NCI-H748 treated with DMSO at 0.1 percent for 48 hours (cell line): ENCODE measurements around the gene DDX5.
A peak's percentile ranks its signal among the peaks of the same experiment; 100 is the strongest.

Experiments used
- DNase-seq: peaks from one replicate; lab custom pipeline; 2025; lab: John Stamatoyannopoulos, UW

Gene DDX5

GRCh38 chr17:64506201-64506575, at the start of gene DDX5:
TSS of gene DDX5 (minus strand) at chr17:64506289. CDS start at chr17:64506119, 170 bp downstream.
- peak; percentile 95 for DNase-seq

GRCh38 chr17:64555281-64555680, 49.2 kb upstream of the DDX5 start:
- DNase-seq = no peak

GRCh38 chr17:64554028-64554637, 48.0 kb upstream of the DDX5 start:
- no peak for DNase-seq

- DNase-seq = no peak
Measured at GRCh38 chr17:64551461-64551860, 45.4 kb upstream of the DDX5 start.

- DNase-seq = no peak
Measured at GRCh38 chr17:64547319-64547718, 41.2 kb upstream of the DDX5 start.

GRCh38 chr17:64546716-64547115, 40.6 kb upstream of the DDX5 start:
- DNase-seq = no peak

GRCh38 chr17:64544742-64545141, 38.7 kb upstream of the DDX5 start:
- DNase-seq = no peak

GRCh38 chr17:64540118-64540776, 34.2 kb upstream of the DDX5 start:
- no peak for DNase-seq

GRCh38 chr17:64538508-64539130, 32.5 kb upstream of the DDX5 start:
- no peak for DNase-seq

- no peak for DNase-seq
Measured at GRCh38 chr17:64537488-64537887, 31.4 kb upstream of the DDX5 start.

- no peak for DNase-seq
Measured at GRCh38 chr17:64536913-64537312, 30.8 kb upstream of the DDX5 start.

- DNase-seq = no peak
Measured at GRCh38 chr17:64535357-64535756, 29.3 kb upstream of the DDX5 start.

- no peak for DNase-seq
Measured at GRCh38 chr17:64534187-64534586, 28.1 kb upstream of the DDX5 start.

GRCh38 chr17:64533784-64534183, 27.7 kb upstream of the DDX5 start:
- no peak for DNase-seq

- no peak for DNase-seq
Measured at GRCh38 chr17:64532409-64532808, 26.3 kb upstream of the DDX5 start.

- DNase-seq = no peak
Measured at GRCh38 chr17:64531955-64532371, 25.9 kb upstream of the DDX5 start.

- no peak for DNase-seq
Measured at GRCh38 chr17:64529221-64529620, 23.1 kb upstream of the DDX5 start.

GRCh38 chr17:64527914-64528313, 21.8 kb upstream of the DDX5 start:
- no peak for DNase-seq

- DNase-seq = no peak
Measured at GRCh38 chr17:64520359-64520758, 14.3 kb upstream of the DDX5 start.

- DNase-seq = no peak
Measured at GRCh38 chr17:64519601-64520000, 13.5 kb upstream of the DDX5 start.

- no peak for DNase-seq
Measured at GRCh38 chr17:64515829-64516228, 9.7 kb upstream of the DDX5 start.

- no peak for DNase-seq
Measured at GRCh38 chr17:64515419-64515818, 9.3 kb upstream of the DDX5 start.

- DNase-seq = no peak
Measured at GRCh38 chr17:64509179-64509578, 3.1 kb upstream of the DDX5 start.

GRCh38 chr17:64508683-64509082, 2.6 kb upstream of the DDX5 start:
- DNase-seq = no peak
